DMS153 (cell line): ENCODE data around the gene PPFIA4.
"Not testable (repeated sequence)": the region's sequence is repeated elsewhere in the genome, so short reads cannot be mapped to it uniquely, and the experiment has no call there.

Experiments
- DNase-seq: peaks from one replicate; lab custom pipeline; 2025; lab: John Stamatoyannopoulos, UW

PPFIA4 gene

DNA sequence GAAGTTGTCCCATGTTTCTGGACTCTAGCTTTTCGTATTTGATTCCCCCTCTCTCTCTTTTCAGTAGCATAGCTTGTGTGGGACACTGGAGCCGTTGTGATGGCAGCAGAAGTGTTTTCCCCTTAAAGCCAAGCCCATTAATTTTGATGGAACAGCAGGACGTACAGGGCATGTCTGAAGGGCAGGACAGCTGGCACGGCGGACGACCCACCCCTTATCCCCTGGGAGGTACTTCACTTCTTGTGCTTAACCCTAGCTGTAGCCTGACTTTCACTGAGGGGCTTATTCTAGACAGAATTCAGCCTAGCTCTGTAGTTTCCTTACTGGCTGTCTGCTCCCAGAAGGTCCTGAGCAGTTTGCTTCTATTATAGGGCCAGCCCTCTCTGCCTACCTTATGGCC lies 8.6 kb upstream of the PPFIA4 start:
- DNase-seq: no peak

DNA sequence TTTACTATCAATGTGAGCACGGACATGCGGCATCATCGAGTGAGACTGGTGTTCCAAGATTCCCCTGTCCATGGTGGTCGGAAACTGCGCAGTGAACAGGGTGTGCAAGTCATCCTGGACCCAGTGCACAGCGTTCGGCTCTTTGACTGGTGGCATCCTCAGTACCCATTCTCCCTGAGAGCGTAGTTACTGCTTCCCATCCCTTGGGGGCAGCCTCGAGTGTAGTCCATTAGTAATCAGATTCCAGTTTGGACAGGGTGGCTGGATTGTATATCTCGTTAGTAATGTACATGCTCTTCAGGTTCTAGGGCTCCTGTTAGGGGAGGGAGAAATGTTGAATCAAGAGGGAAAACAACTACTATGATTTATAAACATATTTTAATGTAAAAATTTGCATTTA lies 3.4 kb upstream of the PPFIA4 start:
- not testable (repeated sequence) for DNase-seq

DNA sequence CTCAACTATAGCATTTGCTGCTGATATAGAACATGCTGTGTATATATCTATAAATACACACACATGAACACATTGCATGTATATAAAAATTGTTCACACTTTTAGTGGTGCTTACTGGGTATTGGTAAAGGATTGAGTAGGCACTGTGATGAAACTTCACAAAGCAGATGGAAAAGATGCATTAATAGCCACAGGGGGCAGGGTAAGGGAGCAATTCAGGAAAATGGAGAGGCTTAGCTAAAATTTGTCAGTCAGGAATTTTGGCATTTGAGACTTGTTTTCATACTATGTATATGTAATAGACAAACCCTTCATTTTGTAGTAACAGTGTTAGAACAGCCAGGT lies 633 bp upstream of the PPFIA4 start:
- no peak for DNase-seq

DNA sequence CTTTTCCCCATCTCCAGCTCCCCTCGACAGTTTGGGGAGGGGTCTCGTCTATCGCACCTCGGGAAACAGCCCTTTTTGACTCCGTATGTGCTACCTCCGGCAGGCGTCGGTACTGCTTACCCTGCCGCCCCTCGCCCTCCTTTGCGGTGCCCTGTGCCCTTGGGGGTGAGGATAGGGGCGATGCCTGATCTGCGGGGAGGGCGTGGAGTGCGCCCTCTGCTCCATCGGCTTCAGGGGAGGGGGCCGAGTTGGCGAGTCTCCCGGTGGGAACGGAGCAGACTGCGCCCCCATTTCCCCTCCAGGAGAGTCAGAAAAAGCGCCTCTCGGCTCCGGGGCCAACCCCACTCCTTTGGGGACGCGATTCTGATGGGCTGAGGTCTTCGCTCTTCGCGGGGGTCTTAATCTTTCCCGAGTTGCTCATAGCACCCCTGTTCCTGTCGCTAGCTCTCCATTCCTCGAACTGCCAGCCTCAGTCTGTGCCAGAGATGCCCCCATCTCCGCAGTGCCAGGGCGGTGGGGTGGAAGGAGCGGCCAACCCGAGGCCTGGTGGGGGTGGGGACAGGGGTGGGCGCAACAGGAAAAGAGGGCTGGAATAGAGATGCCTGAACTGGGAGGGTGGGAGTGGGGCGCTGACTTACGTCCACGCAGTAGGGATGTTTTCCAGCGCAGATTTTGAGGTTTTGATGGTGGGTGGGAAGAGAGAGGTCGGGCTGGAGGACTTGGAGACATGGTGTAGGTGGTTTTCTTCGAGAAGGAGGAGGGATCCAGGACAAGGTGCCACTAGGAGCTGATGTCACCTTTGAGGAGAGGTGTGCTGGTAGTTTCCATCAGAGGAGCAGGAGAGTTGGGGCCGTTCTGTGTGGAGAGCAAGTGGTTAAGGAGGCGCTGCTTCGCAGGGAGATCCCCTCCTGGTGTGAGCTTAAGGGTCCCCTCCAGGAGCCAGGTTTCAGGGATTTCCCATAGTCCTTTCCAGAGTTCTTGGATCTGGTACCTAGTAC lies 674 bp downstream of the PPFIA4 start:
- no peak for DNase-seq

DNA sequence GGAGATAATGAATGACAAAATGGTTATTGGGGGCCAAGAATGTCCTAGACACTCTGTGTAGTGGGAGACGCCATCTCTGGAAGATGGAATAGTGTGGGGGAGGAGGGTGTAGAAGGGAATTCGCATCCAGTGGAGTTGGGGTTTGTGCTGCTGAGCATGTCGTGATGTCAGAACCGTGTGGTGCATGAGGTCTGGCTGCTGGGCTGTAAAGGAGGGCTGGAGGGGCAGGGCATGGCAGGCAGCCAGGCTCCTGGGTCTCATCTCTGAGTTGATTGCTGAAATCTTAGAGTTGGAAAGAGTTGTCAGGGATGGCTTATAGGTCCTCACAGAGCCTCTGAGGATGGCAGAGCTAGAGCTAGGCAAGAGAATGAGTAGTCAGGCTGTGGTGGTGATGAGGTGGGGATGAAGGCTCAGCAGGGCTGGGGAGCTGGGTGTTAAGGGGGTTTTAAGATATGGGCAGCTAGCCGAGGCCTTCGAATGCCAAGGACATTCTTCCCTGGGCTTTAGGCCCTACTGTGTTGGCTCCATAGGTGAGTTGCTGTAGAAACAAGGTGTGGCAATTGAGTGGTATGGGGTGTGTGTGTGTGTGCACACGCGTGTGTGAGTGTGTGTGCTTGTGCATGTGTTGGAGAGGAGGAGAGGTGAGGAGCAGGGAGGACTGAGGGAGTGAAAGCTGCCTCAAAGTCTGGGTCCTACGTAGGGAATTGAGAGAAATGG lies 1.9 kb downstream of the PPFIA4 start:
- DNase-seq: no peak

DNA sequence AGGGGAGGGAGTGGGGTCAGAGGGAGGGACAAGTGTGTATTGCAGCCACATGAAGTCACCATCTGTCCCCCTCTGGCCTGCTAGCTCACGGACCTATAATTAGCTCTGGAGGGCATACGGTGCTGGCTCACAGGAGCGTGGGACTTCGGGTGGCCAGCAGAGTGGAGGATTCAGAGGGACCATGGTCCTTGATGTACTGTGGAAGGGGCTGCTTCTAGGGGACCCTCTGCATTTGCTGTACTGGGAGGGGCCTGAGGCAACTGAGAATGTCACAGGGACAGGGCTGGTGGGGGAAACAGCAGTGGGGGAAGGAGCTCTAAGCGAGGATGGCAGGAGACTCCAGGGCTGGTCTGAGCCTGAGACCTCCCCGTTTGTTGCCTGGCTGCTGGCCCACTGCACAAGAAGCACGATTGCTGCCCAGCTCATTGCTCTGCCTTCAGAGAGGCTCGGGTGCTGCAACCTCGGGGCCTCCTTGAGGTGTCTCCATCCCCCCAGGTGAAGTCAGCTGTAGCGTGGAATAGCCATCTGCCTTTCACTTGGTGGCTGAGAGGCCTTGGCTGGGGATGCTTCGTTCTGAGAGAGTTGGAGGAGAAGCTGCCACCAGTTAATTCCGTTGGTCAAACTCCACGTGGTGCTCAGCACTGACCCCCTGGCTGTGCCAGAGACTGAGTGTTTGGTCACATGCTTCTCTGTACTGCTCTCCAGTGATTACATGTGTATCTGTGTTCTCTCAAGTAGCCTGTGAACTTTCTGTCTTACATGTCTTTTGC lies 2.7 kb downstream of the PPFIA4 start:
- DNase-seq: no peak

DNA sequence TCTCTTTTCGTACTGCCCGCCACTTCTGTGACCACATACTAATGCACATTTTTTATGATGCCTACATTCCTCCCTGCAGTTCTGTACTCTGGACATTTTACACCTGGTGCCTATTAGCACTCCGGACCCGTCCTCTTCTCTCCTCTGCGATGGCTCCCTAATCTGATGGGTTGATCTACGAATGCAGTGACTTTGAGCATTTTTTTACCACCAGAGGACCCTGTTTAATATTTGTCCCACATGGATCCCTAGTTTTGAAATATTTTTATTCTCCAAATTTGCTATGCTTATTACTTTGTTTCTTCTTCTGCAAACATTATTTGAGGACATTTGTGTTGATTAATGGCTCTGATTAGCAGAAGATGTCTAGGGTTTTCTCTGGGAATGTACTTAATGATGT lies 5.2 kb downstream of the PPFIA4 start:
- no peak for DNase-seq

DNA sequence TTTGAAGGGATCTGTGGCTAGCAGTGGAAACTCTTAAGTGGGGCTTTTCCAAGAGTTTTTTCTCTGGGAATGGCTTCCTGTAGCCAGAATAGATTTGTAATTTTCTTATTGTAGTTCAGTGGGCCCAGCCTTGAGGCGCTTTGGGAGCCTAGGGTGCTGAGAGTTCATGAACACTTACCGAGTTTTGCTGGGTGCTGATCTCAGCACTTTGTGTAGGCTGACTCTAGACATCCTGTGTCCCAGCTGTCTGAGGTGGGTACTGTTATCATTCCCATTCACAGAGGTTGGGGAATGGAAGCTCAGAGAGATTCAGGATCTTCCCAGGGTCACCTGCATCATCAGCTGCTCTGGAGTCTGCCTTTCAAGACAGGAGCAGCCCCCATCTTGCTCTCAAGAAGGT lies 7.0 kb downstream of the PPFIA4 start:
- DNase-seq: no peak

DNA sequence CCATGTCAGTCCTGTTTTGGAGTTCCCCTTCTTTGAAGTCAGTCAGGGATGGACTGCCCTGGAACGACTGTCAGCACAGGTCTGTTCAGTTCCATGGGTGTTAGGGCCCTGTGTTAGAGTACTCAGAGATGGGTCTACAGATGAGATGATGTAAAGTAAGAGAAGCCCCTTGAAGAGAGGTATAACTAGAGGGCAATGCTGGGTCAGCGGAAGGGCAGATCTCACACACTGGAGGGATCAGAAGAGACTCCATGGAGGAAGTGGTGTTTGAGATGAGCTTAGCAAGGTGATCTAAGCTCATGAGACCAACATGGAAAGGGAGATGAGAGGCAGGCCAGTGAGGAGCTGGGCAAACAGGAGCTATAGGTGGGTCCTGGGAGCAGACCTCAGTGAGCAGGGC lies 7.6 kb downstream of the PPFIA4 start:
- DNase-seq: no peak

DNA sequence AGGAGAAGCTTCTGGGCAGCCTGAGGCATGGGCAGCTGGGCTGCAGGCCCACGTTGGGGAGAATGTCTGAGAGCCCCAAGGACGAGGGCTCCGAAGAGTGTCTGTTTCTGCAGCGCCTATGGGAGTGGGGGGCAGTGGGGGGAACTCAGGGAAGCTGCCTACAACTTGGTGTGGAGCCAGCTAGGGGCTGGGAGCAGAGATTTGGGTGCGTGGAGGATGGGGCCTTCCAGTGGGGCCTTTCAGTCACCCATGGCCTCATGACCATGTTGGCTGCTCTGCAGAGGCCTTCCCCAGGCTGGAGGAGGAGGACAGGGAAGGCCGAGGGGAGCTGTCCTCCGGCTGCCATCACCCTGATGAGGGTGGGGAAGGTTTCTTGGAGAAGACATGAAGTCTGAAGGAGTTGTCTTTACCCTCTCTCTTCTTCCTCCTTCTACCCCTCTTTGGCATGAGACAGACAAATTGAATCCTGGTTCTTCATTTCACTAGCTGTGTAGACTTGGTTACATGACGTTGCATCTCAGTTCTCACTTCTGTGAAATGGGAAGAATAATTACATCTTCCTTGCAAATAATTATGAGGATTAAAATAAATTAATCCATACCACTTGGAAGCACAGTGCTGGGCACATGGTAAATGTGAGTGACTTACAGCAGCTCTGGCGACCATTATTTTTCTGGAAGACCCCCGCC lies 8.3 kb downstream of the PPFIA4 start:
- no peak for DNase-seq

DNA sequence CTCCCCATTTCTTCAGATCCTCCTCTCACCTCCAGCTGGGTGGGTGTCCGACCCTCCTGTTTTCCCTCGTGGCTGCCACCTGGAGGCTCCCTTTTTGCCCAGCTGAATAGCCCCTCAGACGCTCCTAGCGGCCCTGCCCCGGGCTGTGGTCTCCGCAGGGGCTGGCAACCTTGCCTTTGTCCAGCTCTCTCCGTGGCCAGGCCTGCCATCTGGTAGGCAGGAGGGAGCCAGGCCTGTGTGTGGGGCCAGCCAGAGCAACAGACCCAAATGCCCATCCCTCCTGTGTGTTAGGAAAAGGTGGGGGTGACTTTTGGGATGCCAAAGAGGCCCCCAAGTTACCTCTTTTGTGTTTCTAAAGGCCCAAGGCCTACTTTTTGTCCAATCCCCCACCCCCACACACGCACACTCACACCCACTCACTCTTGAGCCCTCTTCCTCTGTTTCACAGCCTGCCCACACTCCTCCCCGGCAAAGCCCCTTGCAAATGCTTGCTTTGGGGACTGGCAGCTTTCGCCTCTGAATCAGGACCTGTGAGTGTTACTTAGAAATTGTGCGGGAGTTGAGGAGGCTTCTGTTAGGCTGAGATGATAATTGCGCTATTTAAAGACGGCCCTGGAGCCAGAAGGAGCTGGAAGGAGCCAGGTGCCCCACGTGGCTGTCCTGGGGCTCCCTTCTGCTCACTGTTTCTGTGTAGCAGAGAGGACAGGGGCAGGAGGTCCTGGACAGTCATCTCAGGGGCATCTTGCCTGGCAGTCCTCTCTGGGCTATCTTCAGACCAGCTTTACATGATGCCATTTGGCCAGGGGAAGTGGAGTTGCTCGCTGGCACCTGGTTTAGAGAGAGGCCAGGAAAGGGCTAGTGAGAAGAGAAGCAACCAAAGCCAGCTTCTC lies 9.1 kb downstream of the PPFIA4 start:
- no peak for DNase-seq

DNA sequence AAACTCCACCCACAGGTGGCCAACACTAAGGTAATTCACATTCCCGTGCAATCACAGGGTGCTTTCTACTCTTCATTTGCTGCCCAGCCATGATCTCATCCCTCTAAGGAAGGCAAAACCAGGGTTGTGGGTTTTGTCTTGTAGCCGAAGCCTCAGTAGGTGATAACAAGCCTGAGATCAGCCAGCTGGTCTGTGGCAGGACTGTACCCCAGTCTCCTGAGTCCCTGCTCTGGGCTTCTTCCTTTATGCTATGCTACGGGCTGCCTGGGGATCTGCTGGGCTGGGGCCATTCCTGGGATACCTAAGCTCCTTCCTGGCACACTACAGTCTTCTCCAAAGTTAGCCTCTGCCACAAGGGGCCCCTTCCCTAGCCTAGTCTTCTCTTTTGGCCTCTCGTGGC lies 9.8 kb downstream of the PPFIA4 start:
- no peak for DNase-seq

DNA sequence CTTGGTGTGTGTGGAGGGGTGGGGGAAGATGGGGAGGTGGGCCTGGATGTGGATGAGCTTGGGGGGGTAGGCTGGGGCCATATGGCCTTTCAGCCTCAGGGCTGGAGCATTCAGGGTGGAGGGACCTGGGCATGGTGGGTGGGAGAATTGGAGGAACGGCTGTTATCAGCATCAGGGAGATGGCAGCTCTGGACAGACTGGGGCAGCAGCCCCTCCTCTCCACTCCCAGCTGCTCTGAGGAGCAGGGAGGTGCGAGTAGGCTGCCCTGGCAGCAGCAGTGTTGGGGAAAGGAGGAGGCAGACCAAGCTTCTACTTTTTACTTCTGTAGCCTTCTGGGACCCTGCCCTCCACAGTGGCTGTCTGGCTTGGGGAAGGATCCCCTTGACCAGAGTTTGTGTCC lies 10.2 kb downstream of the PPFIA4 start:
- DNase-seq: no peak

DNA sequence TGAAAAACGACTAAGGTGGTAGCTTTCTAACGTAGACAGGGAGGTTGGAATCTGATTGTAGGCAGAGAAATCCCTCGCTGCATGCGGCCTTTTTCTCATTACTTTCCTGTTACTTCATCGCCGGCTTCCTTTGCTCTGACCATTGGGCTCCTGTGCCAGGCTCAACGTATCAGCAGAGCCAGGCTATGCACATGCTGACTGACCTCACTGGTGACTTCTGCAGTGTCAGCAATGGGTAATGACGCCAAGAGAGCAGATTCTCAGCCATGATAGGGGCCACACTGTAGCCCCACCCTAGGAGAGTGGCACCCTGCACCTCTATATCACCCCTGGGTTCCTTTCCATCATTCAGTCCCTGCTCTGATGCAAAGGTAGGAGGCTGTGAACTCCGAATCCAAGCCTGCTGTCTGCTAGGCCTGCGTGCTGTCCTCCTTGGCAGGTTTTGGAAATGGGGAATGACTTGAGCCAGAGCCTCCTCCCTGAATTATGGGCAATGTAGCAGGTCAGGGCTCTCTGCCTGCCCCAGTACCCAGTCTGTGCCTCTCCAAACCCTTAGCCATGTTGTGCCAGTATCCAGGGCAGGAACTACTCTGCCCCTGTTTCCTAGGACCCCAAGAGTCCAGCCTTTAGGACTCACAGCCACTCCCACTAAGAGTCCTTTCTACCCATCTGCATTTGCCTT lies 11.4 kb downstream of the PPFIA4 start:
- no peak for DNase-seq

DNA sequence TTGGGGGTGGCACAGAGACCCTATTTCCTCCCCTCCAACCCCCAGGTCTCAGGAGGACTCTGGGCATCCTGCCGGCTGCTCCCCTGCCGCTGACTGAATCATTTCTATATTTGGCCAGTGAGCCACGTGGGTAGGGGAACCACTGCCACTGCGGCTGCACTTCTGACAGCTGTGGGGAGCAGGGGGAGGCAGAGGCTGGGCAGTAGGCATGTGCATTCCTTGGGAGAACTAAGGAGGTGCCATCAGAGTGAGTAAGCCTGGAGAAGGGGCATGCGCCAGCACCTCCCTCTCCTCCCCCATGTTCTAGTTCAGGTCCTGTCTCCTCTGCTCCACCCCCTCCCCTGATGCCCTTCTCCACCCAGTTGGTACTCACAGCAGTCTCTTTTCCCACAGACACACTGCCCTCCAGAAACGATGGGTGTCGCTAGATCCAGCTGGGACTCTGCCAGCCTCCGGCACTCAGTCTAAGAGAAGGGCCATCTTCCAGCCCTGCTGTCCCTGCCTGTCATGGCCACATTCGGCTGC lies 12.0 kb downstream of the PPFIA4 start:
- no peak for DNase-seq

DNA sequence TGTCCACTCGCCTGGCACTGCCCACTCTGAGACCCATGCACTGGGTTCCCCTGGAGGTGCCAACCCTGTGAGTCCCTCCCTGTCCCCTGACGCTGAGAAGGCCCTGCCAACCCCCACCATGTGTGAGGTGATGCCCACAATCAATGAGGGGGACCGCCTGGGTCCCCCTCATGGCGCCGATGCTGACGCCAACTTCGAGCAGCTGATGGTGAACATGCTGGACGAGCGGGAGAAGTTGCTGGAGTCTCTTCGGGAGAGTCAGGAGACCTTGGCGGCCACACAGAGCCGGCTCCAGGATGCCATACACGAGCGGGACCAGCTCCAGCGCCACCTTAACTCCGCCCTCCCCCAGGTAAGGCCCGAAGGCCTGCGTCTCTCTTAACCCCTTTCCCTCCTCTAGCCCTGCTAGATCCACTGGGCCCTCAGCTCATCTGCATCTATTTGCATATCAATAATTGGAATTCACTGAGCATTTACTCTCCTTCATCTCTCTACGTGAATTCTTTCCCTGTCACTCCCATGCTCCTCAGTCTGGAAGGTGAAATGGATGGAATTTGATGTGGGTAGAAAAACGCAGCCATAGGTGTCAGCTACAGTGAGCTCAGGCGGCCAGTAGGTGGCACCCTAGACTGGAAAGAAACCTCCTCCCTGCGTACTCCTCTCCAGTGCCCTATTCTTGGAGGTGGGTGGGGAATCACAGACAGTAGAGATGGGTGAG lies 12.8 kb downstream of the PPFIA4 start:
- peak; percentile 51 for DNase-seq

DNA sequence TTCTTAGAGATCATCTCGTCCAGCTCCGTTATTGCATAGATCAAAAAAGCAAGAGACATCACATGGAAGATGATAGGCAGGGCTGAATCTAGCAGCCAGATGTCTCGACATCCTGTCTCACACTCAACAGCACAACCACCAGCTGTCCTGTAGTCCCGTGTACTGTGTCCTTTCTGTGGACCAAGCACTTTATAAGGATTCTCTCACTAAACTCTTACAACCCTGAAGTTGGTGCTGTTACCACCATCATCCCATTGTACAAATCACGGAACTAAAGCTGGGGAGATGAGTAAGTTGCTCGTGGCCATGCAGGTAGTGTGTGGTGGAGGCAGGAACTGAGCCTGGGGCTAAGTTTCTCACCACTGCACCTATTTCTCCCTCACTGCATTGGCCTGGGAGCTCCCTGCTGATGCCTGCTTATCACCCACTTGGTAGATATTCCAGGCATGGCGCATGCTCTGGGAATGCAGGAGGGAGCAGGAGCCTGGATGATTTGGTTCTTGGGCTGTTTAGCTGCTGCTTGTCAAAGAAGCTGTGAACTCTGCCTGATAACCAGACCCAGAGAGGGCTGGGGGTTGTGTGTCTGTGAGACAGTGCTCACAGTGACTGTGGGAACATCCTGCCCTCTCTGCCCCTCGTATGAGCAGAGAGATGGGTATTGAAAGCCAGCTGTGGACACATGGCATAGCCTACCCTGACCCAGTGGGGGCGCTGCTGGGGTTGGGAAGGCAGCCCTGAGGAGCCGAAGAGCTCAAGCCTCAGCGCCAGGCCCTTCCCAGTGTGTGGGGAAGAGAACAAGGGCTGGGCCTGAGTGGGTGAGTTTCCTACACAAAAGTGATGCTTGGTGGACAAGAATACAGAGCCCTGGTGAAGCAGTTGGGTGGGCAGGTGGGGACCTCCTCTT lies 13.6 kb downstream of the PPFIA4 start:
- DNase-seq: no peak

DNA sequence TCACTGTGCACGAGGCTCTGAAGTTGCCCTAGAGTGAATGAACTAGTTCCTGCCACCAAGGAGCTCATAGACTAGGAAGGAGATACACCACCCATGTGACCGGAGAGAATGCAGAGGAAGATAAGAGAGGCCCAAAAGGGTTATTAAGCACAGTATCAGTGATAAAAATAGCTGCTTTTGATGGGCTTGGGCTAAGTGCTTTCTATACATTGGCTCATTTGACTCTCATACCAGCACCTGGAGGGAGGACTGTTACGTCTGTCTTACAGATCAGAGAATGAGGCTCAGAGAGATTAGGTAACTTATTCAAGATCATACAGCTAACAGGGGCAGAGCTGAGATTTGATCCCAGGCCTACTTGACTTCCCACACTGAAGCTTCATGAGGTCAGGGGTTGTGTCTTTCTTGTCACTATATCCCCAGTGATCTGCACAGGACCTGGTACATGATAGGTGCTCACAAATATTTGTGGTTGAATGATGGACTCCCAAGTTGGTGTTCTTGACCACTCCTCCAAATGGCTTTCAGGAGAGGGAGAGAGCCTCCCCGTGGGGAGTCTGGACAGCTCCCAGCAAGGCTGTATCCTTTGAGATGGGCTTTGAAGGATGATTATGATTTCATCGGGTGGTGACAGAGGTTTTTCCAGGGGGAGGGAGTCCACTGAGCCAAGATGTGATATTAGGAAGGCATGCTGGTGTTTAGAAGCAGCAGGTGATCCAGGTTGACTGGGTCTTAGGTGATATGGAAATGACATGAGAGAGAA lies 14.4 kb downstream of the PPFIA4 start:
- DNase-seq: no peak
